A172 (cell line): ENCODE results near the gene PTPRM. TPM values are rescaled to one million over a fixed set of nuclear protein-coding genes. Genes with fewer than 3 reads are reported as not detected.

Experiments
- DNase-seq: peaks from one replicate; pipeline ENCODE4 v3.0.0-alpha.2; 2015; ENCODE audit warnings: low spot score
- total RNA-seq: library from RNA; depleted of rRNA; stranded (reverse); fragments of >200 nt; shearing (Covaris generic); gene quantifications from 2 replicates; pipeline ENCODE4 v1.2.3, GENCODE V29; 2014

PTPRM gene
- total RNA-seq, 1 experiment from 2014 or later, result 26.4 TPM

GRCh38 chr18:7600036-7600435 is 32.9 kb downstream of the PTPRM start:
- no peak for DNase-seq

GRCh38 chr18:7600528-7601245 is 33.6 kb downstream of the PTPRM start:
- DNase-seq, result no peak

DNA sequence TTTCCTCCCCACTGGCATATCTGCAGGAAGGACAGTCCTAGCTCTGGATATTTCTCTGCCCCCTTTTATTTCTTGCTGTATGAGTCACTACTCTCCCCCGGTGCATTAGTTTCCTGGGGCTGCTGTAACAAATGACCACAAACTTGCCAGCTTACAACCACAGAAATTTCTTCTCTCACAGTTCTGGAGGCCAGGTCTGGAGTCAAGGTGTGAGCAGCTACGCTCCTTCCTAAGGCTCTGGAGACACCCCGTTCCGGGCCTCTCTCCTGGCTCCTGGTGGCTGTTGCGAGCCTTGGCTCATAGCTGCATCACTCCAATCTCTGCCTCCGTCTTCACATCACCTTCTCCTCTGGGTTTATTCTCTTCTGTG is 34.1 kb downstream of the PTPRM start:
- peak; percentile 80 for DNase-seq

DNA sequence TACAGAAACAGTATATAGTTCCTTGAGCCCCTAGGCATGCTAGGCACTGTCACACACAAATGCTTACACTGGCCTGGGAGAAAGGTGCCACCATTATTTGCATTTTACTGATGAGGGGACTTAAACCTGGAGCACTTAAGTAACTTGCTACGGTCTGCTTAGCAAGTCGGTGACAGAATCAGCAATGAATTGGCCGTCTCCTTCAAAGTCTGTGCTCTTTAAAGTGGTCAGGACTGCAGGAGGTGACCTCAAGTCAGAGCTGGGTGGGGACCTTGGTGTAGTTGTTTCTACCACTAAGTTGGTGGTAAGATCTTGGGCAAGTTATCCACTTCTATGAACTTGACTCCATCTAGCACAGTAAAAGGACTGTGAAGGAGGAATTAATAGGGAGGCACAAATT is 34.8 kb downstream of the PTPRM start:
- no peak for DNase-seq

DNA sequence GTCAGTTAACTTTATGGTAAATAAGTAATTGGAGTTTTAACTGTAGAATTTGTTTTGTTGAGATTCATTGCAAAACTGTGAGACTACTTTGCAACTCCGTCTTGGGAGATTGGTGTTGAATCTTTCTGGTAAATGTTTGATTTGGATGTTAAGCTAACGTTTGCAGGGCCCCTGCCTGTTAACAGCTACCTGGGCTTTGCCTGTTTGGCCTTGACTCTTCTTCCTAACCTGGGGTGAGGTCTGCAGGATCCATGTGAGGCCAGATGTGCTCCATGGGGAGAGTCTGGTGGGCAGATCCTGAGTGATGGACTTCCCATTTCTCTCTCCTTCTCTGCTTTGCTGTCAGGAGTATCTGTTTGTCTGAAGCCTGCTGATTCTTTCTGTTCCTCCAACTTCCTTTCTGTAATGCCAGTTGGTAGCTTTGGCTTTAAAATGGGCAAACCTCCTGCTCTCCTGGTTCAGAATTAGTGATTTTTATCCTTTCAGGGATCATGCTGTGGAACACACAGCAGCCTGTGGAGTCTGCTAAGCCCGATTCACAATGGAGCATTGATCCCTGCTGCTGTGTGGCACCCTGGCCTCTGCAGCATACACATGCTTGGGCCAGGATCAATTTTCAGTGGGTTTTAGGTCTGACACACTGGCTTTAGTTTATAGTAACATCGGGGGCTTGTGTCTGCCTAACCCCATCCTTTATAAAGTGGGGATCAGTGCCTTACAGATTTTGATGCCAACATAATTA is 36.3 kb downstream of the PTPRM start:
- no peak for DNase-seq

- DNase-seq, result no peak
These were observed 37.2 kb downstream of the PTPRM start for GRCh38 chr18:7604361-7604760.

DNA sequence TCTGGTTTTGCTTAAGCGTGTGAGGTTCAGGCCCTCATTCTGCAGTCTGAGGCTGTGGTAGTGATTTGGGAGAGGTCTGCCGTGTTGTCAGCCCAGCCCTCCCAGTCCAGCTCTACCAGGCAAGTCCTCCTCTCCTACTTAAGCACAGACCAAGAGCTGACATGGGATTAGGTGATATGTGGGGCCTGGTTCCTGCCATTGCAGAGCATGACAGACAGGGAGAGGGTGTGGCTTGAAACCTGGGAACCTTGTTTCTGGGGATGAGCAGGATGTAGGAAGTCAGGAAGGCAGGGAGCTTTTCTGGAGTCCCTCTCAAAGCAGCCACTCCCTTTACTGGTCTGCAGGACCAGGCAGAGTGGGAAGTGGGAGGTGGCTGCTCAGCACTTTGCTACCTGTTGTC is 38.6 kb downstream of the PTPRM start:
- no peak for DNase-seq

DNA sequence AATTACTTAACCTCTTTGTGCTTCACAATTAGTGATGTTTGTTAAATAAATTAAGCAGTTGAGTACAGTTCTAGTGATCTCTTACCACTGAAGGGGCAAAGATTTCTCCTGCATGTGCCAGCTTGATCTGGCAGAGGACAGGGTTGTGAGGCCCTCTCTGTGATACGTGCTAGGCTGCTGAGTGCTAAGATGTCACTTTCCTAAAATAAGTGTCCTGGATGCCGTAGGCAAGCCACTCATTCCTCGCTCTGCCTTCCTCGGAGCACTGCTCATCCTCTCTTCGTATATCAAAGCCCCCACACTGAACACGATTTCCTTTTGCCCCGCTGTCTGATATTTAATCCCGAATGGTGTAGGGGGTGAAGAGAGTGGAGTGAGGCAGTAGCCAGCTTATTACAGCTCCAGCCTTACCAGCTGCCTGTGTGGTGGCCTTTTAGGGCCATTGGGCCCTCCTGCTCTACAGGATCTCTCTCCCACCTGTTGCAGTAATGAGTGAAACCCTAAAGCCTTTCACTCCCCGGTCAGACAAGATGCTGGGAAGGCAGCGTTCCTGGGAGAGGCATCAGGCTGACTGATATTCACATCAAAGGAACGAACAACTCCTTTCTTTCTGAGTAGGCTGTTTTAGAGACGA is 40.5 kb downstream of the PTPRM start:
- no peak for DNase-seq

DNA sequence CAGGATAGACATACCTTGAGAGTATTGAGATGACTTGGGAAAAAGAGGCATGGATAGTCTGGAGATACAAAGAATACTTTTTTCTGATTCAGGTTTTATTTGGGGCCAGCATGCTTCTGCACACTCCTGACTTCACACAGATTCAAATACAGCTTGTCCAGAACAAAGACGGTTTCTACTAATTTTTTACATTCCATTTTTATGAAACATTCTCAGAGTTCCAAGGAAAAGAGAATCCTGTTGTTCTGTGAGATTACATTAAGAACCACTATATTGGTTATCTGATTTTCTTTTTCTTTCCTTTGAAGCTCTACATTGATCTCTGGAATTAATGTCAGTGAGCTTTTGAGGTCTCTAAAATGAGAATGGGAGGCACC is 41.0 kb downstream of the PTPRM start:
- DNase-seq, result no peak

- no peak for DNase-seq
These were observed 41.7 kb downstream of the PTPRM start for GRCh38 chr18:7608781-7609201.

GRCh38 chr18:7609617-7610016 is 42.5 kb downstream of the PTPRM start:
- no peak for DNase-seq

DNA sequence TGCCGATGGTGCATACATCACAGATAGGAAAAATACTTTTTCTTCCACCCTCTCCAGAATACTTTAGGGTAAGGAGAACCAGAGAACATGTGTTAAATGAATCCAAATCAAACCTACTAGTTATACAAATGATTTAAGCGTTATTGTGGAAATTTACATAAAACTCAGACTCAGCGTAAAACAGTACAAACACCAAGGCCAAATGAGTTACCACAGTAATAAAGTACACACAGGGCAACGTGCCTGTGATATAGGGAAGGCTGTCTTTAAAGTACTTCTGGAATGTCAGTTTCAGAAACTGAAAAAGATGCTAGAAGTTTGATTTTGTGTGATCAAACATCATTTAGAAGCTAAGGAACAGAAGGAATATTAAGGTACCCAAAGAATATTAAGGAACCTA is 46.9 kb downstream of the PTPRM start:
- no peak for DNase-seq

DNA sequence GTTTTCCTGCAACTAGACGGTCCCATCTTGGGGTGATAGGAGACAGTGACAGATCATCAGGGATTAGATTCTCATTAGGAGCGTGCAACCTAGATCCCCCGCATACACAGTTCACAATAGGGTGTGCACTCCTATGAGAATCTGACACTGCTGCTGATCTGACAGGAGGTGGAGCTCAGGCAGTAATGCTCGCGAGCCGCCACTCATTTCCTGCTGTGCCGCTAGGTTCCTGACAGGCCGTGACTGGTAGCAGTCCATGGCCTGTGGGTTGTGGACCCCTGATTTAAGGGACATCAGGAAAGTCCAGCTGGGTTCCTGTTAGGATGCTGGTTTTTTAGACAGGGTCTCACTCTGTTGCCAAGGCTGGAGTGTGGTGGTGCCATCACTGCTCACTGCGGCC is 48.7 kb downstream of the PTPRM start:
- DNase-seq, result no peak

DNA sequence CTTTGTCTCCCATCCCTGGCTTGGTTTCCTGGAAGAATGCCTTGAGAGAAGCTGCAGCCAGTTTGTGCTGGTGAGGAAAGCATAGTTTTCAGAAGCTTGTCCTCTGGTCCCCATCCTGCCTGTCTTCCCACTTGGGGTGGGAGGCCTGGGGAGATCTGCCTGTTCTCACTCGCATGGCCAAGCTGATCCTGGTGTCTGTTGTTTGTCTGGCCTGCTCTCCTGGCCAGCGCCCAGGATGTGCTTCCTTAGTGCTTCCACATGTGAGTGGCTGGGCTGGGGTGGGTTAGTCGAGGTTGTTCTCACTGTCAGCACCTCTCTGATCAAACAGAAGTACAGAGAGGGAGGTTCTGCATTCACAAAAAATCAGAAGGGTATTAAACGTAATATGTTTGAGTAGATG is 49.5 kb downstream of the PTPRM start:
- no peak for DNase-seq

GRCh38 chr18:7617738-7618422 is 50.8 kb downstream of the PTPRM start:
- DNase-seq, result peak; percentile 66

- no peak for DNase-seq
These were observed 51.9 kb downstream of the PTPRM start for GRCh38 chr18:7618891-7619442.

DNA sequence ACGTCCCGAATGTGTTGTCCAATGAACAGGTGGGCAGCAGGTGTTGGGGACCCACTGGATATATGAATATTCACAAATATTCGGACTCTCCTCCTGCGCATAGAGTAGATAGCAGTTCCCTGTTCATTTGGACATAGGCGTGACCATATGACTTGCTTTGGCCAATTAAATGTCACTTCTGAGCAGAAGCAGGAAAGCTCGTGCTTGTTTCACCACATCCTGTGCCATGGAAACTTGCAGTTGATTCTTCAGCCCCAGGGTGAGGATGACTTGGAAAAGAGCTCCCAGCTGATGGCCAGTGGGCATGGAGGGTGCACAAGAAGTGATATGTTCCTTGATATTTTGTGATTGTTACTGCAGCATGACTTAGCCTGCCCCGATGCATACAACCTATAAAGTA is 52.6 kb downstream of the PTPRM start:
- DNase-seq, result no peak

DNA sequence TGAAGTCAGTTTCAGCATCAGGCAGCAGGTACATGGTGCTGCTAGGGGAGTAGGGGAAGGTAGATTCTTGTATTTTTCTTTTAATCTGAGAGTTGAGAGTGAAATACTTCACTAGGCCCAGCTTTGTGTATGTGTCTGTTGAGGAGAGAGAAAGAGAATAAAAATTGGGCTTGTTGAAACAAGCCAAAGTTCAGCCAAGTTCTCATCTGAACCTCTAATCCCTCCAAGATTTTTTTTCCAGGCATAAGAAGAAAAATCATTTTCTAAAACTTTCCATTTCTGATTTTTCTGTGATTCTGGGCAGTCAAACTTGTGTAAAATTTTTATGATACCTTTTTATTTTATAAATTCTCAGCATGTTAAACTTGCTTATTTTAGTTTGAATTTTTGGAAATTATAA is 55.6 kb downstream of the PTPRM start:
- DNase-seq, result no peak

DNA sequence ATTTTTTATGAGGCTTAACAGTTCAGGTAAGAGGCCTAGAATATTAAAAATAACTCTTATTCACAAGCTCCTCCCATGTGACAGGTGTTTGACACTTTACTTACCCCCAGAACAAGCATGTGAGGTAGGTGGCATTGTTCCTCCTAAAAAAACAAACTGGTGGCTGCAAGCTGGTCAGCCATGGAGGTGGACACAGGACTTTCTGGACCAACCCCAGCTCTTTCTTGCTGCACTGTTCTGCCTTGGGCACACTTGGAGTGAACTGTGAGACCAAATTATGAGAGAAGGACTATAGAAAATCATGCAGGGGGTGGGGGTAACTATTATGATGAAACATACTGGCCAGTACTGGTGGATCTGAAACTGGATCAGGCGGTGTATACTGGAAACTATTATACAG is 56.6 kb downstream of the PTPRM start:
- DNase-seq, result no peak

DNA sequence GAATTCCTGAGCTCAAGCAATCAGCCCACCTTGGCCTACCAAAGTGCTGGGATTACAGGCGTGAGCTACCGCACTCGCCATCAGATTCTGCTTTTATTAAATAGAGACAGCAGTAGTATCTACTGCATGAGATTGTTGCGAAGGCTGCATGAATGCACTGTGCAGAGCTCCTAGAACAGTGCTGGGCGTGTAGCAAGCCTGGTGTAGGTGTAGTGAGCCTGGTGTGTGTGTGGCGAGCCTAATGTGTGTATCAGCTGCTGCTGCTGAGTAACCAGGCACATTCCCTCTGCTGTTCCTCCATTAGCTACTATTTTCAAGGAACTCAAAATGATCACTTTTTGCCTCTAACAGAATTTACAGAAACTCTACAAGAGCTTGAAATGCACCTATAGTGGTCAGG is 57.6 kb downstream of the PTPRM start:
- no peak for DNase-seq

- DNase-seq, result no peak
These were observed 59.2 kb downstream of the PTPRM start for GRCh38 chr18:7626175-7626921.
